Measurements from ENCODE around the gene PPP1R36.

DNA sequence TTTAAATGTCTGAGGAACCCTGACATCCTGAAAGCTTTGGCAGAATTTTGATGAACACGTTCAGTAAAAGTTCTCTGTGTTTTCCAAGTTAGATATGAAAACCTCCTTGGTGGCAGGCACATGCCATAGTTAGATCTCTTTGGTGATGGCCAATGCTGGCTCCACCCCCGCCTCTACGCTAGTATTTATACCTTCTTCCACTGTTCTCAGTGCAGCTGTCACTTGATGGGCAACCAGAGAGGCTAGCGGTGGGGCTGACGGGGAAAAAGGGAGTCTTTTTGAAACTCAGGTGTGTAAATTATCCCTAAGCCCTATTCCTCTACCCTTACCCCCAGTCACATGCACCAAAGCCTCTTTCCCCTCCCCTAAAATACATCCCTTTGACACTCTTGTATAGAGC lies 32.1 kb downstream of the PPP1R36 start:
- TF ChIP-seq, protein P1, sequence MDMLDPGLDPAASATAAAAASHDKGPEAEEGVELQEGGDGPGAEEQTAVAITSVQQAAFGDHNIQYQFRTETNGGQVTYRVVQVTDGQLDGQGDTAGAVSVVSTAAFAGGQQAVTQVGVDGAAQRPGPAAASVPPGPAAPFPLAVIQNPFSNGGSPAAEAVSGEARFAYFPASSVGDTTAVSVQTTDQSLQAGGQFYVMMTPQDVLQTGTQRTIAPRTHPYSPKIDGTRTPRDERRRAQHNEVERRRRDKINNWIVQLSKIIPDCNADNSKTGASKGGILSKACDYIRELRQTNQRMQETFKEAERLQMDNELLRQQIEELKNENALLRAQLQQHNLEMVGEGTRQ (IDR thresholded peaks at IDR 0.05; ENCODE audit: low read length) = no peak
- TF ChIP-seq CHD2 (IDR thresholded peaks at IDR 0.05; ENCODE audit: low read length) = no peak
- TF ChIP-seq, protein P2, sequence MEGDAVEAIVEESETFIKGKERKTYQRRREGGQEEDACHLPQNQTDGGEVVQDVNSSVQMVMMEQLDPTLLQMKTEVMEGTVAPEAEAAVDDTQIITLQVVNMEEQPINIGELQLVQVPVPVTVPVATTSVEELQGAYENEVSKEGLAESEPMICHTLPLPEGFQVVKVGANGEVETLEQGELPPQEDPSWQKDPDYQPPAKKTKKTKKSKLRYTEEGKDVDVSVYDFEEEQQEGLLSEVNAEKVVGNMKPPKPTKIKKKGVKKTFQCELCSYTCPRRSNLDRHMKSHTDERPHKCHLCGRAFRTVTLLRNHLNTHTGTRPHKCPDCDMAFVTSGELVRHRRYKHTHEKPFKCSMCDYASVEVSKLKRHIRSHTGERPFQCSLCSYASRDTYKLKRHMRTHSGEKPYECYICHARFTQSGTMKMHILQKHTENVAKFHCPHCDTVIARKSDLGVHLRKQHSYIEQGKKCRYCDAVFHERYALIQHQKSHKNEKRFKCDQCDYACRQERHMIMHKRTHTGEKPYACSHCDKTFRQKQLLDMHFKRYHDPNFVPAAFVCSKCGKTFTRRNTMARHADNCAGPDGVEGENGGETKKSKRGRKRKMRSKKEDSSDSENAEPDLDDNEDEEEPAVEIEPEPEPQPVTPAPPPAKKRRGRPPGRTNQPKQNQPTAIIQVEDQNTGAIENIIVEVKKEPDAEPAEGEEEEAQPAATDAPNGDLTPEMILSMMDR (IDR thresholded peaks at IDR 0.05; ENCODE audit: control extremely low read depth in 1 of 3, insufficient read depth in 1 of 3, low read depth in 1 of 3, low read length in 3 of 3) = no peak
- TF ChIP-seq SIX5 (IDR thresholded peaks at IDR 0.05; ENCODE audit: low read depth, low read length) = no peak
- TF ChIP-seq POLR2A (IDR thresholded peaks at IDR 0.05; ENCODE audit: control extremely low read depth in 1 of 2, low read depth in 2 of 2, low read length in 2 of 2) = no peak
- no peak for TF ChIP-seq ZNF274 (IDR thresholded peaks at IDR 0.05; ENCODE audit: borderline replicate concordance, extremely low read depth, low read length)
- TF ChIP-seq, protein P3, sequence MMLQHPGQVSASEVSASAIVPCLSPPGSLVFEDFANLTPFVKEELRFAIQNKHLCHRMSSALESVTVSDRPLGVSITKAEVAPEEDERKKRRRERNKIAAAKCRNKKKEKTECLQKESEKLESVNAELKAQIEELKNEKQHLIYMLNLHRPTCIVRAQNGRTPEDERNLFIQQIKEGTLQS (IDR thresholded peaks at IDR 0.05; ENCODE audit: insufficient read depth, low read depth, low read length) = no peak
- no peak for TF ChIP-seq CTBP2 (IDR thresholded peaks at IDR 0.05; ENCODE audit: borderline replicate concordance, insufficient read depth, insufficient read length, low read length)
- TF ChIP-seq EZH2 (IDR thresholded peaks at IDR 0.05; ENCODE audit: low read depth, low read length, severe bottlenecking) = no peak
- no peak for TF ChIP-seq CBX5 (IDR thresholded peaks at IDR 0.05; ENCODE audit: low read depth, low read length)
- no peak for TF ChIP-seq CEBPB (IDR thresholded peaks at IDR 0.05; ENCODE audit: low read depth, low read length)
- no peak for TF ChIP-seq YY1 (IDR thresholded peaks at IDR 0.05; ENCODE audit: low read depth, low read length)
